Activated naive CD4-positive, alpha-beta T cell treated with anti-CD3 and anti-CD28 coated beads for 36 hours (primary cell): ENCODE data around the gene NOVA2. TPM values are rescaled to one million over a fixed set of nuclear protein-coding genes. Genes with fewer than 3 reads are reported as not detected.

Experiments
- CTCF ChIA-PET: fragments of 350-600 bp; sonication (Branson Sonifier 250); formaldehyde crosslinking; loops from one replicate; lab custom pipeline; 2021; ENCODE audit warnings: antibody characterized with exemption; lab: Charles Lee
- DNase-seq: peaks from one replicate; pipeline ENCODE4 v3.0.0-alpha.2; 2020
- H3K27ac Mint-ChIP-seq: one replicate; pipeline ENCODE4 v1.8.0; 2021; ENCODE audit warnings: mild to moderate bottlenecking, mixed read lengths
- H3K27me3 Mint-ChIP-seq: one replicate; pipeline ENCODE4 v1.8.0; 2021; ENCODE audit warnings: low read depth, mixed read lengths
- H3K36me3 Mint-ChIP-seq: one replicate; pipeline ENCODE4 v1.8.0; 2021; ENCODE audit warnings: low read depth, mixed read lengths
- H3K4me1 Mint-ChIP-seq: one replicate; pipeline ENCODE4 v1.8.0; 2021; ENCODE audit warnings: low read depth, mixed read lengths
- H3K4me3 Mint-ChIP-seq: one replicate; pipeline ENCODE4 v1.8.0; 2021; ENCODE audit warnings: mild to moderate bottlenecking, moderate library complexity, mixed read lengths
- H3K9me3 Mint-ChIP-seq: one replicate; pipeline ENCODE4 v1.8.0; 2021; ENCODE audit warnings: mixed read lengths
- intact Hi-C: fragments of 100-400 bp; cut with micrococcal nuclease; formaldehyde crosslinking; loops from one replicate; pipeline ENCODE4 v1.15.1; 2023
- total RNA-seq, 2 experiments: library from RNA; stranded (reverse); gene quantifications; one replicate each; pipeline ENCODE4 v1.2.3, GENCODE V29; 2021

NOVA2 gene
- total RNA-seq, 2 experiments from 2014 or later, result not detected

- no peaks in the 10 kb centered on the region for H3K9me3 Mint-ChIP-seq
- peak overlapping the region; percentile 74 for H3K4me3 Mint-ChIP-seq
- CTCF ChIA-PET, result interaction anchor here (0.7 to 2.0 kb wide), 3 partner anchors 9 to 248 kb away, joined by 5 to 7 read pairs (median 5); no protein-coding TSS in a partner anchor
- peaks cover 5% of the 10 kb centered on the region for H3K36me3 Mint-ChIP-seq
- H3K27me3 Mint-ChIP-seq, result peaks cover 15% of the 10 kb centered on the region
- peak; percentile 86 for DNase-seq
- peak overlapping the region; percentile 62 for H3K27ac Mint-ChIP-seq
- intact Hi-C loops, result loop anchor here (1.0 to 2.0 kb wide), 7 partner anchors 21 to 247 kb away; partner anchors contain the start of genes CCDC61, IRF2BP1, MYPOP and SIX5
- peaks cover 17% of the 10 kb centered on the region for H3K4me1 Mint-ChIP-seq
Measured at GRCh38 chr19:46016426-46017094, 42.9 kb upstream of the NOVA2 start.

- intact Hi-C loops, result loop anchor here (1.0 to 2.0 kb wide), 7 partner anchors 21 to 247 kb away; partner anchors contain the start of genes CCDC61, IRF2BP1, MYPOP and SIX5
Measured at GRCh38 chr19:46015687-46016425, 42.2 kb upstream of the NOVA2 start.

GRCh38 chr19:46014941-46015686, 41.4 kb upstream of the NOVA2 start:
- Mint-ChIP-seq H3K36me3 (peaks cover 11% of the 10 kb centered on the region), H3K27ac (no peak overlapping the region), H3K4me1 (peaks cover 17% of the 10 kb centered on the region), H3K9me3 (no peaks in the 10 kb centered on the region), H3K27me3 (peaks cover 15% of the 10 kb centered on the region), H3K4me3 (peak overlapping the region; percentile 49)
- DNase-seq, result peak; percentile 70
- CTCF ChIA-PET, result no interaction called here
- intact Hi-C loops, result no loop called here

More at GRCh38 chr19:46015687-46016425, 42.2 kb upstream of the NOVA2 start:
- CTCF ChIA-PET, result interaction anchor here (2.0 kb wide), 1 partner anchor 10 kb away, joined by 7 read pairs; no protein-coding TSS in a partner anchor
- Mint-ChIP-seq H3K4me3 (peak overlapping the region; percentile 74), H3K27me3 (peaks cover 15% of the 10 kb centered on the region), H3K36me3 (peaks cover 5% of the 10 kb centered on the region), H3K9me3 (no peaks in the 10 kb centered on the region), H3K4me1 (peaks cover 17% of the 10 kb centered on the region), H3K27ac (no peak overlapping the region)
- peak; percentile 52 for DNase-seq

GRCh38 chr19:46014534-46014933, 40.9 kb upstream of the NOVA2 start:
- no peak for DNase-seq
- Mint-ChIP-seq H3K36me3 (peaks cover 17% of the 10 kb centered on the region), H3K27me3 (peaks cover 15% of the 10 kb centered on the region), H3K27ac (no peak overlapping the region), H3K9me3 (no peaks in the 10 kb centered on the region), H3K4me3 (peak overlapping the region; percentile 32), H3K4me1 (peaks cover 17% of the 10 kb centered on the region)
- intact Hi-C loops, result no loop called here
- CTCF ChIA-PET, result no interaction called here

- Mint-ChIP-seq H3K36me3 (peaks cover 29% of the 10 kb centered on the region), H3K27ac (no peak overlapping the region), H3K4me3 (no peak overlapping the region), H3K4me1 (peaks cover 5% of the 10 kb centered on the region), H3K27me3 (peaks cover 6% of the 10 kb centered on the region), H3K9me3 (no peaks in the 10 kb centered on the region)
- CTCF ChIA-PET, result interaction anchor here (0.6 to 2.0 kb wide), 10 partner anchors 8 to 241 kb away, joined by 3 to 8 read pairs (median 3); partner anchors contain the start of genes CCDC61, FOXA3, SIX5 and SYMPK
- intact Hi-C loops, result no loop called here
- peak; percentile 77 for DNase-seq
Measured at GRCh38 chr19:46009530-46010510, 36.2 kb upstream of the NOVA2 start.

- no peak for DNase-seq
- intact Hi-C loops, result no loop called here
- Mint-ChIP-seq H3K9me3 (no peaks in the 10 kb centered on the region), H3K27me3 (no peaks in the 10 kb centered on the region), H3K4me1 (peaks cover 2% of the 10 kb centered on the region), H3K27ac (no peak overlapping the region), H3K4me3 (no peak overlapping the region), H3K36me3 (peaks cover 26% of the 10 kb centered on the region)
- CTCF ChIA-PET, result interaction anchor here (0.6 to 1.5 kb wide), 3 partner anchors 11 to 1465 kb away, joined by 3 to 4 read pairs (median 3); partner anchors contain the start of gene CCDC61
Measured at GRCh38 chr19:46006411-46006810, 32.7 kb upstream of the NOVA2 start.

- peaks cover 28% of the 10 kb centered on the region for H3K4me1 Mint-ChIP-seq
- H3K4me3 Mint-ChIP-seq, result no peak overlapping the region
- DNase-seq, result no peak
- CTCF ChIA-PET, result interaction anchor here (0.6 kb wide), 1 partner anchor 185 kb away, joined by 3 read pairs; no protein-coding TSS in a partner anchor
- H3K36me3 Mint-ChIP-seq, result peaks cover 12% of the 10 kb centered on the region
- intact Hi-C loops, result no loop called here
- no peaks in the 10 kb centered on the region for H3K9me3 Mint-ChIP-seq
- H3K27me3 Mint-ChIP-seq, result peaks cover 3% of the 10 kb centered on the region
- H3K27ac Mint-ChIP-seq, result no peak overlapping the region
Measured at GRCh38 chr19:46002678-46003275, 29.1 kb upstream of the NOVA2 start.

GRCh38 chr19:46000491-46001246, 27.0 kb upstream of the NOVA2 start:
- CTCF ChIA-PET, result no interaction called here
- intact Hi-C loops, result no loop called here
- Mint-ChIP-seq H3K27ac (no peak overlapping the region), H3K4me3 (peak overlapping the region; percentile 59), H3K9me3 (no peaks in the 10 kb centered on the region), H3K4me1 (peaks cover 35% of the 10 kb centered on the region), H3K27me3 (peaks cover 3% of the 10 kb centered on the region), H3K36me3 (peaks cover 11% of the 10 kb centered on the region)
- peak; percentile 76 for DNase-seq

- peaks cover 35% of the 10 kb centered on the region for H3K4me1 Mint-ChIP-seq
- H3K9me3 Mint-ChIP-seq, result no peaks in the 10 kb centered on the region
- peaks cover 3% of the 10 kb centered on the region for H3K27me3 Mint-ChIP-seq
- H3K27ac Mint-ChIP-seq, result no peak overlapping the region
- peaks cover 6% of the 10 kb centered on the region for H3K36me3 Mint-ChIP-seq
- H3K4me3 Mint-ChIP-seq, result peak overlapping the region; percentile 19
- CTCF ChIA-PET, result interaction anchor here (0.6 to 1.0 kb wide), 2 partner anchors 10 to 230 kb away, joined by 3 to 4 read pairs; partner anchors contain the start of gene SIX5
- intact Hi-C loops, result no loop called here
- DNase-seq, result peak; percentile 30
Measured at GRCh38 chr19:45999653-46000121, 26.0 kb upstream of the NOVA2 start.

- H3K4me1 Mint-ChIP-seq, result peaks cover 35% of the 10 kb centered on the region
- H3K4me3 Mint-ChIP-seq, result no peak overlapping the region
- no peak overlapping the region for H3K27ac Mint-ChIP-seq
- DNase-seq, result no peak
- CTCF ChIA-PET, result interaction anchor here (0.6 to 1.0 kb wide), 2 partner anchors 11 to 230 kb away, joined by 3 to 4 read pairs; partner anchors contain the start of gene SIX5
- peaks cover 3% of the 10 kb centered on the region for H3K27me3 Mint-ChIP-seq
- intact Hi-C loops, result no loop called here
- H3K9me3 Mint-ChIP-seq, result no peaks in the 10 kb centered on the region
- peaks cover 6% of the 10 kb centered on the region for H3K36me3 Mint-ChIP-seq
Measured at GRCh38 chr19:45998834-45999233, 25.2 kb upstream of the NOVA2 start.
